DND-41 (cell line): Measurements from ENCODE around the gene SMIM5.
A peak's percentile ranks its signal among the peaks of the same experiment; 100 is the strongest.

Experiments
- ATAC-seq: fragments of 200-7000 bp; cut with Tn5 transposase; 3 replicates; pipeline ENCODE4 v1.9.1; 2021; ENCODE audit warnings: low read depth; ENCODE audit not compliant: insufficient read depth
- DNase-seq: peaks from one replicate; pipeline ENCODE4 v3.0.0-alpha.2; 2020
- H2AFZ ChIP-seq: 2 replicates; pipeline ENCODE4 v1.6.0; 2012; ENCODE audit warnings: low read depth, low read length
- H3K27ac ChIP-seq: 2 replicates; pipeline ENCODE4 v1.5.1; 2012; ENCODE audit warnings: low read length, inconsistent platforms
- H3K27me3 ChIP-seq: fragments of 200-600 bp; sonication (generic); 2 replicates; pipeline ENCODE4 v1.6.0; 2012; ENCODE audit warnings: low read length, mild to moderate bottlenecking, inconsistent platforms; ENCODE audit not compliant: insufficient read depth, poor library complexity
- H3K36me3 ChIP-seq: 2 replicates; pipeline ENCODE4 v1.5.1; 2012; ENCODE audit warnings: low read length, inconsistent platforms; ENCODE audit not compliant: insufficient read depth
- H3K4me1 ChIP-seq: 2 replicates; pipeline ENCODE4 v1.5.1; 2012; ENCODE audit warnings: mild to moderate bottlenecking, low read length; ENCODE audit not compliant: insufficient read depth
- H3K4me2 ChIP-seq: 2 replicates; pipeline ENCODE4 v1.6.0; 2012; ENCODE audit warnings: mild to moderate bottlenecking, moderate library complexity, low read length, inconsistent platforms; ENCODE audit not compliant: insufficient read depth
- H3K4me3 ChIP-seq, 2 experiments: fragments of 200-600 bp in 1 of 2; shearing (Covaris generic) in 1 of 2; 2 replicates each; pipeline ENCODE4 v1.5.1; 2012 to 2016; ENCODE audit warnings: inconsistent platforms in 2 of 2, low read length in 2 of 2, mild to moderate bottlenecking in 2 of 2, low read depth in 1 of 2, moderate library complexity in 1 of 2
- H3K79me2 ChIP-seq: 2 replicates; pipeline ENCODE4 v1.6.0; 2012; ENCODE audit warnings: low read length, inconsistent platforms; ENCODE audit not compliant: insufficient read depth
- H3K9ac ChIP-seq: 2 replicates; pipeline ENCODE4 v1.6.0; 2012; ENCODE audit warnings: low read depth, mild to moderate bottlenecking, inconsistent platforms, low read length, moderate library complexity
- H3K9me3 ChIP-seq: 2 replicates; pipeline ENCODE4 v1.5.1; 2012; ENCODE audit warnings: low read length, moderate library complexity, mild to moderate bottlenecking, inconsistent platforms; ENCODE audit not compliant: insufficient read depth, severe bottlenecking
- H4K20me1 ChIP-seq: 2 replicates; pipeline ENCODE4 v1.6.0; 2012; ENCODE audit warnings: low read length; ENCODE audit not compliant: insufficient read depth
- EZH2 ChIP-seq: IDR thresholded peaks from 3 replicates; pipeline ENCODE4 v1.6.1; 2012; ENCODE audit warnings: borderline replicate concordance, low read depth, mild to moderate bottlenecking, moderate library complexity, low read length, inconsistent platforms; ENCODE audit not compliant: severe bottlenecking
- TF ChIP-seq, protein P1 (sequence below): IDR thresholded peaks from 2 replicates; pipeline ENCODE4 v1.5.1; 2012; ENCODE audit warnings: borderline replicate concordance, low read length, moderate library complexity, mild to moderate bottlenecking; ENCODE audit not compliant: poor library complexity, severe bottlenecking; ENCODE audit errors: extremely low read depth

Gene SMIM5

DNA sequence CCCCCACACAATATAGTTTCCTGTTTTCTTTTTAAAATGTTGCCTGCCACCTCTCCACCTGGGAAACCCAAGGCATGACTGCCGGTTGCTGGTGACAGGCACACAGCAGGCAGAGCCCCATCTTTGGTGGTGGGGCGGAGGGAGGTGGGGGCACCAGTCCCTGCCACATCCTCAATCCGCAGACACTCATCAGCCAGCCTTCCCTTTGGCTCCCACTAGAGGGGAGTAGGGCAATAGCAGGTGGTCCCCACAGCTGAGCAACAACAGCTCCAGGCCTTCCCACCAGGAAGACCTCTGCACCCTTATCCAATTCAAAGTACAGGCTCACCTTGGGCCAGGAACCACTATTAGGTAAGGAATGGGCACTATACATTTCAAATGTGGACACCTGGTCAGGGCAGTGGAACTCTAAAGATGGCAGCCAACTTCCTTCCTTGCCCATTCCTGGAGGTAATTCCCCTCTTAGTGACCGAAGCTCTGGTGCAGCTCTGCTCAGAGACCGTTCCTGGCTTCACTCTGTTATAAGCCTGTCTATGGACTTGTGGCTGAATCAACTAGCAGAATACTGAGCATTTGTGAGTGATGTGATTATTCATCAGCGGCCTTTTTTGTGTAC is 19.8 kb downstream of the SMIM5 start:
- ATAC-seq (peak; percentile 96), DNase-seq (peak; percentile 71)
- H4K20me1 ChIP-seq = no peaks in the 10 kb centered on the region
- no peak overlapping the region for H3K9ac ChIP-seq
- no peaks in the 10 kb centered on the region for H3K27me3 ChIP-seq
- H3K9me3 ChIP-seq = no peaks in the 10 kb centered on the region
- H3K36me3 ChIP-seq = peaks cover 40% of the 10 kb centered on the region
- H3K4me1 ChIP-seq = no peaks in the 10 kb centered on the region
- no peak overlapping the region for H2AFZ ChIP-seq
- no peak overlapping the region for H3K4me2 ChIP-seq
- no peaks in the 10 kb centered on the region for H3K79me2 ChIP-seq
- H3K4me3 ChIP-seq = no peak overlapping the region
- no peak for TF ChIP-seq EZH2
- TF ChIP-seq, protein P1, sequence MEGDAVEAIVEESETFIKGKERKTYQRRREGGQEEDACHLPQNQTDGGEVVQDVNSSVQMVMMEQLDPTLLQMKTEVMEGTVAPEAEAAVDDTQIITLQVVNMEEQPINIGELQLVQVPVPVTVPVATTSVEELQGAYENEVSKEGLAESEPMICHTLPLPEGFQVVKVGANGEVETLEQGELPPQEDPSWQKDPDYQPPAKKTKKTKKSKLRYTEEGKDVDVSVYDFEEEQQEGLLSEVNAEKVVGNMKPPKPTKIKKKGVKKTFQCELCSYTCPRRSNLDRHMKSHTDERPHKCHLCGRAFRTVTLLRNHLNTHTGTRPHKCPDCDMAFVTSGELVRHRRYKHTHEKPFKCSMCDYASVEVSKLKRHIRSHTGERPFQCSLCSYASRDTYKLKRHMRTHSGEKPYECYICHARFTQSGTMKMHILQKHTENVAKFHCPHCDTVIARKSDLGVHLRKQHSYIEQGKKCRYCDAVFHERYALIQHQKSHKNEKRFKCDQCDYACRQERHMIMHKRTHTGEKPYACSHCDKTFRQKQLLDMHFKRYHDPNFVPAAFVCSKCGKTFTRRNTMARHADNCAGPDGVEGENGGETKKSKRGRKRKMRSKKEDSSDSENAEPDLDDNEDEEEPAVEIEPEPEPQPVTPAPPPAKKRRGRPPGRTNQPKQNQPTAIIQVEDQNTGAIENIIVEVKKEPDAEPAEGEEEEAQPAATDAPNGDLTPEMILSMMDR = peak; percentile 92
- 0 out of 2 replicates have a peak overlapping the region, but pooled peaks have one; percentile 0 for H3K27ac ChIP-seq

DNA sequence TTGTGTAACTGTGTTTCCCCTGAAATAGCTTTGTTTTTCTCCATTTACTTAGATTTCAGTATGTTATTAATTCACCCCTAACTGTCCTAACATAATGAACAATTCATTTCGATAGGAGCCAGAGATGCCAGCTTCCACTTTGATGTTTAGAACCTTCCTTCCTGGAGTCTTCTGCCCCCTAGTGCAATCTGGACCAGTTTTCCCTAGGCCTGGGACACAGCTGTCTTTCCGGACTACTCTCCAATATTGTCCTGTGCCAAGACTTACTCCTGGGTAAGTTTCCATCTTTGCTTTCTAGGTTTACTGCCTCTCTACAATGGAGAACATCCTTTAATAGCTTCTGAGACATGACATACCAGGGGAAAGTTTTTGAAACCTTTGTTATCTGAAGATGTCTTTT is 20.9 kb downstream of the SMIM5 start:
- H4K20me1 ChIP-seq = no peaks in the 10 kb centered on the region
- no peaks in the 10 kb centered on the region for H3K79me2 ChIP-seq
- H3K4me2 ChIP-seq = no peak overlapping the region
- ATAC-seq = no peak
- H3K4me3 ChIP-seq = no peak overlapping the region
- H3K9me3 ChIP-seq = no peaks in the 10 kb centered on the region
- no peak for TF ChIP-seq EZH2
- TF ChIP-seq, protein P1 = peak; percentile 7
- no peak overlapping the region for H3K27ac ChIP-seq
- H3K27me3 ChIP-seq = no peaks in the 10 kb centered on the region
- H3K36me3 ChIP-seq = peaks cover 36% of the 10 kb centered on the region
- no peak for DNase-seq
- H3K4me1 ChIP-seq = no peaks in the 10 kb centered on the region
- no peak overlapping the region for H3K9ac ChIP-seq
- no peak overlapping the region for H2AFZ ChIP-seq

DNA sequence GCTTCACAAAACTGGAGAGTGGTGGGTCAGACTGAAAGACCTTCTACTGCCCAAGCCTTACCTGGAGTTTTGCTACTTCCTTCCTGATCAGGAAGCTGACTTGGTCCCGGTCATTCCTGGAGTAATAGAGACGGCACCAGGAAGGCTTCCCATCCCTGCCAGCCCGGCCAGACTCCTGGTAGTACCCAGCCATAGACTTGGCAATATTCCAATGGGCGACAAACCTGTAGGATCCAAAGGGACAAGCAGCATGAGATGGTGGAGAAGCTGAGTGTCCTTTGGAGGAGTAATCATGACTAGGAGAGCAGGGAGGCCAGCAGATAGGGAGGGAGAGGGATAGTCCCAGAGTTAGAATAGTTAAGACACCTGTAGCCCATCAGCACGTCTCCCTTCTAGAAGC is 25.0 kb downstream of the SMIM5 start:
- Histone ChIP-seq H4K20me1 (no peaks in the 10 kb centered on the region), H3K4me2 (no peak overlapping the region), H3K27me3 (no peaks in the 10 kb centered on the region), H3K36me3 (peaks cover 33% of the 10 kb centered on the region), H3K9ac (no peak overlapping the region), H3K27ac (no peak overlapping the region), H3K9me3 (no peaks in the 10 kb centered on the region), H3K79me2 (no peaks in the 10 kb centered on the region), H3K4me1 (no peaks in the 10 kb centered on the region), H3K4me3 (no peak overlapping the region), H2AFZ (no peak overlapping the region)
- TF ChIP-seq, protein P1 = no peak
- no peak for TF ChIP-seq EZH2
- ATAC-seq = no peak
- DNase-seq = no peak
